ENCODE data around the gene ELOVL1.

- peak; percentile 25; the same call in 1 of the 2 replicates for TF ChIP-seq POLR2AphosphoS5 (IDR thresholded peaks at IDR 0.05; ENCODE audit: low read depth)
- TF ChIP-seq CTCF (IDR thresholded peaks at IDR 0.05; ENCODE audit: insufficient read depth, low read length): no peak
- TF ChIP-seq GABPA (IDR thresholded peaks at IDR 0.05; ENCODE audit: low read depth): no peak
- TF ChIP-seq REST (IDR thresholded peaks at IDR 0.05; ENCODE audit: insufficient replicate concordance, low read depth): peak; percentile 23
These were observed 546 bp downstream of the ELOVL1 start for GRCh38 chr1:43367026-43367903.
